GM12801 (cell line): ENCODE measurements around the gene LSM3.

ENCODE experiments used
- CTCF ChIP-seq: IDR thresholded peaks from one replicate; pipeline ENCODE4 v1.5.1; 2011; ENCODE audit warnings: control low read depth; ENCODE audit not compliant: insufficient read length; ENCODE audit errors: extremely low read depth

The LSM3 gene

GRCh38 chr3:14201940-14202684, 23.5 kb downstream of the LSM3 start:
- no peak for TF ChIP-seq CTCF

- TF ChIP-seq CTCF: no peak
Observed at GRCh38 chr3:14202874-14203520, 24.4 kb downstream of the LSM3 start.

GRCh38 chr3:14203521-14204079, 25.0 kb downstream of the LSM3 start:
- TF ChIP-seq CTCF: no peak

- TF ChIP-seq CTCF: no peak
Observed at GRCh38 chr3:14204515-14205284, 26.1 kb downstream of the LSM3 start.

GRCh38 chr3:14206548-14207177, 28.0 kb downstream of the LSM3 start:
- TF ChIP-seq CTCF: no peak

GRCh38 chr3:14208168-14208567, 29.6 kb downstream of the LSM3 start:
- TF ChIP-seq CTCF: no peak

GRCh38 chr3:14208977-14209394, 30.4 kb downstream of the LSM3 start:
- no peak for TF ChIP-seq CTCF
